K562 (cell line): ENCODE results near the gene CRPPA. TPM values are rescaled to one million over a fixed set of nuclear protein-coding genes. Genes with fewer than 3 reads are reported as not detected.

Experiments
- BRCA1 ChIP-seq, 2 experiments: fragments of 450-650 bp in 1 of 2; sonication (generic) in 1 of 2; formaldehyde crosslinking in 1 of 2; IDR thresholded peaks; 2 replicates each; pipeline versions ENCODE4 v1.5.0 to v1.6.1; 2017 to 2020; ENCODE audit warnings: mild to moderate bottlenecking in 1 of 2, missing genetic modification reagents in 1 of 2
- CGGBP1 ChIP-seq: fragments of 250-450 bp; sonication (Bioruptor Pico); IDR thresholded peaks from 2 replicates; pipeline ENCODE4 v1.9.0; 2021; ENCODE audit warnings: mild to moderate bottlenecking
- FOXJ2 ChIP-seq: fragments of 200-800 bp; sonication (Bioruptor generic); IDR thresholded peaks from 2 replicates; pipeline ENCODE4 v1.6.1; 2016; ENCODE audit warnings: missing genetic modification characterization, missing compliant biosample characterization
- MAFG ChIP-seq: fragments of 450-650 bp; conservative IDR thresholded peaks from 2 replicates; pipeline ENCODE4 v1.6.1; 2016; ENCODE audit warnings: missing genetic modification characterization, missing compliant biosample characterization
- NR1H2 ChIP-seq: sonication (generic); formaldehyde crosslinking; IDR thresholded peaks from 2 replicates; pipeline ENCODE4 v1.4.0; 2020; ENCODE audit warnings: mild to moderate bottlenecking, missing genetic modification reagents
- PBX2 ChIP-seq, 2 experiments: IDR thresholded peaks in 1 of 2; conservative IDR thresholded peaks in 1 of 2; 2 replicates each; pipeline ENCODE4 v1.6.1; 2016; ENCODE audit warnings: low read depth in 2 of 2, mild to moderate bottlenecking in 1 of 2, missing compliant biosample characterization in 1 of 2, missing genetic modification characterization in 1 of 2, moderate library complexity in 1 of 2
- PRMT5 ChIP-seq: sonication (generic); formaldehyde crosslinking; IDR thresholded peaks from 2 replicates; pipeline ENCODE4 v1.5.0; 2020; ENCODE audit warnings: missing genetic modification reagents
- SMARCB1 ChIP-seq: IDR thresholded peaks from 2 replicates; pipeline ENCODE4 v1.6.1; 2011; ENCODE audit warnings: improper control_type of control experiment, low read depth; ENCODE audit not compliant: insufficient read length
- TBP ChIP-seq: optimal IDR thresholded peaks from 2 replicates; pipeline ENCODE3; 2011; ENCODE audit warnings: low read depth, low read length, improper control_type of control experiment
- TFE3 ChIP-seq: fragments of 450-650 bp; formaldehyde crosslinking; IDR thresholded peaks from 2 replicates; pipeline ENCODE4 v1.4.0; 2020; ENCODE audit warnings: mild to moderate bottlenecking, mixed read lengths
- ZBED1 ChIP-seq: IDR thresholded peaks from 2 replicates; pipeline ENCODE4 v1.6.1; 2014
- ZBTB12 ChIP-seq: fragments of 250-450 bp; sonication (Bioruptor Pico); IDR thresholded peaks from 2 replicates; pipeline ENCODE4 v1.4.0; 2020
- ZNF174 ChIP-seq: fragments of 250-450 bp; sonication (Bioruptor Pico); IDR thresholded peaks from 2 replicates; pipeline ENCODE4 v1.4.0; 2020; ENCODE audit warnings: mild to moderate bottlenecking
- ZNF224 ChIP-seq: sonication (generic); formaldehyde crosslinking; IDR thresholded peaks from 2 replicates; pipeline ENCODE4 v1.8.0; 2022; ENCODE audit warnings: mild to moderate bottlenecking, missing genetic modification reagents
- ZNF277 ChIP-seq: fragments of 250-450 bp; sonication (Bioruptor Pico); IDR thresholded peaks from 2 replicates; pipeline ENCODE4 v1.8.0; 2022; ENCODE audit warnings: inconsistent platforms, mild to moderate bottlenecking, moderate library complexity, borderline replicate concordance
- ZNF398 ChIP-seq: fragments of 250-450 bp; sonication (Bioruptor Pico); IDR thresholded peaks from 2 replicates; pipeline ENCODE4 v1.8.0; 2021; ENCODE audit warnings: moderate library complexity, mild to moderate bottlenecking, inconsistent platforms
- polyA plus RNA-seq, 8 experiments: library from polyadenylated mRNA; depleted of rRNA in 4 of 8; stranded (reverse) in 5 of 8; unstranded in 3 of 8; fragments of >200 nt; fragmentation: Nextera tagmentation in 2 of 8; fragmentation: Illumina TruSeq in 1 of 8; extraction: Ambion mirVana in 2 of 8; extraction: Trizol in 1 of 8; gene quantifications; 2 replicates each; pipeline versions ENCODE4 v1.2.1 to v1.2.3, GENCODE V29; 2011 to 2014; ENCODE audit warnings: inconsistent platforms in 1 of 8, missing spikeins in 1 of 8
- total RNA-seq, 7 experiments: library from RNA; depleted of rRNA in 6 of 7; stranded (reverse); fragments of >200 nt in 6 of 7; fragmentation: Illumina TruSeq in 2 of 7; extraction: Trizol in 2 of 7; gene quantifications; 2 replicates each; pipeline versions ENCODE4 v1.2.1 to v1.2.3, GENCODE V29; 2011 to 2021; ENCODE audit warnings: low replicate concordance in 1 of 7

Gene CRPPA
- total and polyA plus RNA-seq, 9 of the 15 experiments (the other 6 are each of a cell fraction or from before 2014, with no cell fraction given), result 3.9 to 14.4 (median 7.8) TPM

- TF ChIP-seq ZNF174 (CRISPR knock-in tag) (no peak), PRMT5 (CRISPR knock-in tag) (no peak), SMARCB1 (no peak), FOXJ2 (tag) (peak; percentile 48; the same call in 1 of the 2 replicates), TBP (peak; percentile 88), NR1H2 (CRISPR knock-in tag) (no peak), ZBED1 (no peak; the same call in 1 of the 2 replicates), ZNF277 (CRISPR knock-in tag) (no peak), TFE3 (no peak), PBX2 (CRISPR knock-in tag; IDR thresholded peaks at IDR 0.05; ENCODE audit: low read depth) (no peak), PBX2 (tag; conservative IDR thresholded peaks at IDR 0.05; ENCODE audit: low read depth) (no peak), MAFG (no peak), ZBTB12 (CRISPR knock-in tag) (no peak), CGGBP1 (no peak), ZNF224 (CRISPR knock-in tag) (no peak; the same call in 1 of the 2 replicates), ZNF398 (CRISPR knock-in tag) (no peak), BRCA1 (IDR thresholded peaks at IDR 0.05) (no peak), BRCA1 (CRISPR knock-in tag; IDR thresholded peaks at IDR 0.05) (no peak)
These were observed 547 bp downstream of the CRPPA start (continued) for GRCh38 chr7:16420649-16421332.
